C1 segment of cervical spinal cord (tissue), 14 donors: ENCODE results near the gene VCX2.
"Not testable (repeated sequence)": the region's sequence is repeated elsewhere in the genome, so short reads cannot be mapped to it uniquely, and the experiment has no call there.

Experiments used
- DNase-seq, 14 donors: peaks; one replicate each; lab custom pipeline; 2025; lab: John Stamatoyannopoulos, UW

VCX2 gene

DNA sequence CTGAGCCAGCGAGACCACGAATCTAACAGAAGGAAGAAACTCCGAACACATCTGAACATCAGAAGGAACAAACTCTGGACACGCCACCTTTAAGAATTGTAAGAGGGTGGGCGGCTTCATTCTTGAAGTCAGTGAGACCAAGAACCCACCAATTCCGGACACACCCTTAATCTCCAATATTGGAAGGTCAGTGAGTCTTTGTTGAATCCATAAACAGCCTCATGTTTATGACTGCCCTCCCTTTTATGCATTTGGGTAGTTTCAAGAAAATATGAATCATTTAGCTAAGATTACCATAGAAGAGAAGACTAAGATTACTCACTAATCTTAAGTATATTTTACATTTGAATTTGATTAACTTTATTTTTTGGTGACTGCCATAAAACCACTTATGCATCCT lies 48.5 kb downstream of the VCX2 start:
- no peak for DNase-seq

DNA sequence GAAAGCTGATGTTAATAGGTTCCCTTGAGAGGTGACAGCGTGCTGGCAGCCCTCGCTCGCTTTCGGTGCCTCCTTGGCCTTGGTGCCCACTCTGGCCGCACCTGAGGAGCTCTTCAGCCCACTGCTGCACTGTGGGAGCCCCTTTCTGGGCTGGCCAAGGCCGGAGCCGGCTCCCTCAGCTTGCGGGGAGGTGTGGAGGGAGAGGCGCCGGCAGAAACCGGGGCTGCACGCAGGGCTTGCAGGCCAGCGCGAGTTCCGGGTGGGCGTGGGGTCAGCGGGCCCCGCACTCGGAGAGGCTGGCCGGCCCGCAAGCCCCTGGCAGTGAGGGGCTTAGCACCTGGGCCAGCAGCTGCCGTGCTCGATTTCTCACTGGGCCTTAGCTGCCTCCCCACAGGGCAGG lies 49.7 kb downstream of the VCX2 start:
- DNase-seq, result not testable (repeated sequence)
